Glutamatergic neuron (in vitro differentiated cells): ENCODE results near the gene OVCA2. TPM values are rescaled to one million over a fixed set of nuclear protein-coding genes. Genes with fewer than 3 reads are reported as not detected.

Experiments
- DNase-seq: peaks from one replicate; pipeline ENCODE4 v3.0.0; 2022
- H3K27ac Mint-ChIP-seq: one replicate; pipeline ENCODE4 v1.8.0; 2020; ENCODE audit warnings: mild to moderate bottlenecking, mixed read lengths, inconsistent platforms; ENCODE audit not compliant: unreplicated experiment
- H3K27me3 Mint-ChIP-seq: one replicate; pipeline ENCODE4 v1.8.0; 2020; ENCODE audit warnings: mild to moderate bottlenecking, moderate library complexity, mixed read lengths, inconsistent platforms; ENCODE audit not compliant: unreplicated experiment
- H3K36me3 Mint-ChIP-seq: one replicate; pipeline ENCODE4 v1.8.0; 2020; ENCODE audit warnings: mild to moderate bottlenecking, mixed read lengths, inconsistent platforms; ENCODE audit not compliant: unreplicated experiment
- H3K4me1 Mint-ChIP-seq: one replicate; pipeline ENCODE4 v1.8.0; 2020; ENCODE audit warnings: mild to moderate bottlenecking, low read depth, mixed read lengths, inconsistent platforms; ENCODE audit not compliant: unreplicated experiment
- H3K4me3 Mint-ChIP-seq: one replicate; pipeline ENCODE4 v1.8.0; 2020; ENCODE audit warnings: mild to moderate bottlenecking, mixed read lengths, inconsistent platforms; ENCODE audit not compliant: unreplicated experiment
- H3K9me3 Mint-ChIP-seq: one replicate; pipeline ENCODE4 v1.8.0; 2020; ENCODE audit warnings: mild to moderate bottlenecking, moderate library complexity, mixed read lengths, inconsistent platforms; ENCODE audit not compliant: unreplicated experiment
- CTCF ChIP-seq: fragments of 200-600 bp; sonication (generic); IDR thresholded peaks from one replicate; pipeline ENCODE4 v1.5.0; 2021; ENCODE audit not compliant: partially characterized antibody, unreplicated experiment
- total RNA-seq: library from RNA; stranded (reverse); fragmentation: NEBNext Ultra II Directional; extraction: Animal tissue kit (Norgen Biotek cat#: 25700); gene quantifications from one replicate; pipeline ENCODE4 v1.2.1, GENCODE V29; 2021; ENCODE audit not compliant: unreplicated experiment

The OVCA2 gene
- total RNA-seq, 1 donor from 2014 or later: 16.3 TPM

- no peaks in the 10 kb centered on the region for H3K36me3 Mint-ChIP-seq
- peak overlapping the region; percentile 23 for H3K4me3 Mint-ChIP-seq
- H3K27me3 Mint-ChIP-seq: peaks cover 11% of the 10 kb centered on the region
These were observed 17.9 kb downstream of the OVCA2 start for GRCh38 chr17:2059547-2060384.

GRCh38 chr17:2060385-2060658, 18.5 kb downstream of the OVCA2 start:
- Mint-ChIP-seq H3K4me1 (peaks cover 12% of the 10 kb centered on the region), H3K4me3 (no peak overlapping the region), H3K36me3 (no peaks in the 10 kb centered on the region), H3K27me3 (peaks cover 11% of the 10 kb centered on the region), H3K27ac (no peak overlapping the region), H3K9me3 (peaks cover 5% of the 10 kb centered on the region)
- TF ChIP-seq CTCF: no peak
- DNase-seq: no peak

More at GRCh38 chr17:2059547-2060384, 17.9 kb downstream of the OVCA2 start:
- no peak for TF ChIP-seq CTCF
- peaks cover 12% of the 10 kb centered on the region for H3K4me1 Mint-ChIP-seq
- H3K9me3 Mint-ChIP-seq: peaks cover 3% of the 10 kb centered on the region
- DNase-seq: no peak
- no peak overlapping the region for H3K27ac Mint-ChIP-seq

GRCh38 chr17:2060681-2061440, 19.0 kb downstream of the OVCA2 start:
- Mint-ChIP-seq H3K4me1 (peaks cover 12% of the 10 kb centered on the region), H3K27ac (no peak overlapping the region), H3K27me3 (peaks cover 14% of the 10 kb centered on the region), H3K9me3 (peaks cover 7% of the 10 kb centered on the region), H3K36me3 (no peaks in the 10 kb centered on the region), H3K4me3 (no peak overlapping the region)
- no peak for TF ChIP-seq CTCF
- no peak for DNase-seq

GRCh38 chr17:2061441-2061958, 19.7 kb downstream of the OVCA2 start:
- no peak for TF ChIP-seq CTCF
- H3K4me1 Mint-ChIP-seq: peaks cover 15% of the 10 kb centered on the region
- peaks cover 9% of the 10 kb centered on the region for H3K9me3 Mint-ChIP-seq
- DNase-seq: no peak
- H3K4me3 Mint-ChIP-seq: no peak overlapping the region
- H3K27me3 Mint-ChIP-seq: peaks cover 17% of the 10 kb centered on the region
- H3K36me3 Mint-ChIP-seq: no peaks in the 10 kb centered on the region
- no peak overlapping the region for H3K27ac Mint-ChIP-seq
